Measurements from ENCODE around the gene NOP14.

NOP14 gene

DNA sequence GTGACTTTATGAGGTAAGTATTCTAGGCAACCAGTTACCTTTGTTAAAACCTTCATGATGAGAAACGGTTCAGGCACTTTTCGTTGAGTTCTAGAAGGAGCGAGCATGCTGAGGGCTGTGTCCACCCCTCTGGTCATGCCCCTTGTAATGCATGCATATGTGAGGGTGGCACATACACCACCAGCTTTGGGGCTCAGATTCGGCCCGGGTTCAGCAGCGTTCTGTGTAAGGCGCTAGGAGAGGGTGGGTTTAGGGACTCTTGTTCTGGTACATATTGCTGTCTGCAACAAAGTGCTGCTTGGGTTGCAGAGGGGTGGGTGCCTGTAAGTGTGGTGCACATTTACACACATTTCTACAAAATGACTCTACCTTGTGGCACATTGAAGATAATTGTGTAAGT lies 54.5 kb downstream of the NOP14 start:
- no peak for DNase-seq

GRCh38 chr4:2907706-2908293 lies 55.4 kb downstream of the NOP14 start:
- DNase-seq = no peak

DNA sequence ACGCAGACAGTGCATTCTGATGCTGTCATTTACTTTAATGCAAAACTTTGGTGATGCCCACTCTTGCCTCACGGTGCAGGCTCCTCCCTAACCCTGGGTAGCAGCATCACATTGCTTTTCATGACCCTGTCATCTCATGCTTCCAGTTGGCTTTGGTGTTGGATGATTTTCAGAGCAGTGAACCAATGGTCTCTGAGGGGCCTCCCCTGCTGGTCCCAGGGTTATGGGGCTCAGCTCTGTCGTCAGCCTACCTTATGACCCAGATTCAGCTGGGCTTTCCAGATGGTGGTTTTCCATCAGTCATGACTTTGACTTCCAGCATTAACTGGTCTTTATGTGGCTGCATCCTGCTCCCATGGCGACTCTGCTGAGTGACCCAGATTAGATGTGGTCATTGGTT lies 56.0 kb downstream of the NOP14 start:
- no peak for DNase-seq

GRCh38 chr4:2906218-2906617 lies 57.0 kb downstream of the NOP14 start:
- DNase-seq = no peak

GRCh38 chr4:2905544-2905943 lies 57.7 kb downstream of the NOP14 start:
- no peak for DNase-seq

- DNase-seq = no peak
Measured at GRCh38 chr4:2902126-2902525, 61.1 kb downstream of the NOP14 start.

DNA sequence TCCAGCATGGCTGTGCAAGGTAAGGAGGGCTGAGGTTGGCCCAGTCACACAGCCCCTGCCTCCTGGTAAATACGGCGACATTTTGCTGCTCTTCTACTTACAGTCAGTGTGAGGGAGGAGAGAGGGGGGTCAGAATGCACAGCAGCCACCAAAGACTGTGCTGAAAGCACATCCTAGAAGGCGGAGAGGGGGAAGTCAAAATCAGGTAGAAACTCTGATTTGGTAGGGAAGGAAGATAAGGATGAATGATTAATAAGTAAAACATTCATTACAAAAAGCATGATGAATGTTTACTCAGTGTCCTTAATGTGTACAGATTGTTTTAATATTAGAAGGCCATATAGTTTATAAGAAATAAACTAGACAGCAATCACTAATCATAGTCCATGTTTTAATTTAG lies 62.0 kb downstream of the NOP14 start:
- no peak for DNase-seq

DNA sequence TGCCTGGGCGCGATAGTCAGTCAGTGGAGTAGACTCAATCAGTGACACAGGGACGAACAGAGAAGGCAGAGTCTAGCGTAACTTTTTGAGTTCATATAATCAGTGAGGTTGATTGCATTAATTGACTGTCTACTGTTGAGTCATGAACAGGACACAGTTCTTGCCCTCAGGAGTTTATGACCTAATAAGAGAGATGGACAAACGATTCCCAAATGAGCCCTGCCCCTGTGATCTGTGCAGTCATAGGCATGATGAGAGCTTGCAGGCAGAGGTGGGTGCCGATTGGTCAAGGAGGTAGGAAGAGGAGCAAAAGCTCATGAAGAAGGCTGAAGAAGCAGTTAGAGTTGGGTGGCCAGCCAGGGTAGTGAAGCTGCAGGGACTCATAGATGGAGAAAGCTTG lies 62.5 kb downstream of the NOP14 start:
- no peak for DNase-seq

- no peak for DNase-seq
Measured at GRCh38 chr4:2898001-2898400, 65.2 kb downstream of the NOP14 start.

DNA sequence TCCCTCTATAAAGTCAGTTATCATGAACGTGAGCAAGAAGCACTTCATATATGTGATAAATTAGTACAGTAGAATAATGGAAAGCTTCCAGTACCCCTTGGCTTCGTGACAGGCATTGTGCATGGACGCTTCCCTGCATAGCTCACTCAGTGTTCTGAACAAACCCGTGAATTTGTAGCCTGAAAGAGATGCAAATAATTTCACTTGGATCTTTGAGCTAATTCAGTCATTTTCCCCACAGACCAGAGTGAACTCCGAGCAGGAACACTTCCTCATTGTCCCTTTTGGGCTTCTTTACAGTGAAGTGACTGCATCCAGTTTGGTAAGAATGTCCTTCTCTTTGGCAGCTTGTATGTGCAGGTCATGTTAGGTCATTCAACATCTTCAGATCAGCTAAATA lies 69.4 kb downstream of the NOP14 start:
- no peak for DNase-seq

DNA sequence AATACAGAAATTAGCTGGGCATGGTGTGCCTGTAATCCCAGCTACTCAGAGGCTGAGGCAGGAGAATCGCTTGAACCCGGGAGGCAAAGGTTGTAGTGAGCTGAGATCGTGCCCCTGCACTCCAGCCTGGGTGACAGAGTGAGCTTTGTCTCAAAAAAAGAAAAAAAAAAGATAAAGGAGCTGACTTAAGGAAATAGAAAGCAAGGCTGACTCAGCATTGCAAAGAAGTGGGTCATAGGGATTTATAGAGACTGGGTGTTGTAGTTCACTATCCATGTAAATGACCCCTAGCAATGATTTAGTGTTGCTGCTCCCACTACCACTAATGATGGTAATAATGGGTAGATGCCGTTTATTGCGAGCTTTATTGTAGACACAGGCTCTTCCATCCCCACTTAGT lies 71.9 kb downstream of the NOP14 start:
- DNase-seq = no peak

- DNase-seq = no peak
Measured at GRCh38 chr4:2888886-2889285, 74.3 kb downstream of the NOP14 start.

Data from activated T-cell treated with anti-CD3 and anti-CD28 coated beads for 4 hours (primary cell).